C4-2B (cell line): Measurements from ENCODE around the gene BTBD1.

ENCODE experiments used
- CTCF ChIP-seq: fragments of 450-650 bp; conservative IDR thresholded peaks from 2 replicates; pipeline ENCODE4 v1.5.1; 2017; ENCODE audit warnings: mild to moderate bottlenecking
- ZFX ChIP-seq: fragments of 450-650 bp; IDR thresholded peaks from 2 replicates; pipeline ENCODE4 v1.6.1; 2017

DNA sequence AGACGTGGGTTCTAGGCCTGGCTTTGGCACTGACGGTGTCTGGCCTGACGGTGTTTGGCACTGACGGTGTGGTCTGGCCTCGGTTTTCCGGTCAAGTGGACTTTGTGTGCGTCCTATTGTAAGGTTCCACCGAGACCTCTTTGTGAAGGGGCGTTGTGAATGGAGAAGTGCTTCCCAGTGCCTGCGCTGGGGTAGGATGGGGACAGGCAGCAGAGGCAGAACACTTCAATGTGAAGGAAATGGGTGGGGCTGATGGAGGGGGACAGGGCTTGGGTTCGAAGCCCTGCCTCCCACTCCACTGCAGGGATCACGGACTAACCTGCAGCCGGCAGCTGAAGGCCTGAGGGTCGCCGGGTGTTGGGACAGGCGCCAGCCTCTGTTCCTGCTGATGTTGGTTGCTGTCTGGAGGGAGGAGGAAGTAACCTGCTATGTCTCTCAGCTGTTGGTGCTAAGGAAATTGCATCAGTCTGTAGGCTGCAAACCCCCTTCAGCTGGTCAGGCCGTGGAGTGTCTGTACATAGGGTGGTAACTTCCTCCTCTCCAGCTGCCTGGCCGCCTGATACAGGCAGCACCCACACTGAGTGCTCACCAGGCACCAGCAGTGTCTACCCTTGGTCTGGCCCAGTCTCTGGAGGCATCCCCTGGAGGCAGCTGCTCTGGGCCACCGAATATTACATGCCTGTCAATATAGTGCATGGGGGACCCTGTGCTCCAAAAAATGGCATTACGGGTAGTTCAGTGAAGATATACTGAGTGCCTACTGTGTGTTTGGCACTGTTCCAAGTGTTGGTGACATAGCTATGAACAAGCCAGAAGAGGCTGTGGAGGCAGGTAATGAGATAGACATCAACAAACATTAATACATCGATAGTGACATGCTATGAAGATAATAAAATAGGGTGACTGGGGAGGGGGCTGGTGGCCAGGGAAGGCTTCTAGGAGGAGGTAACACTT lies 41.5 kb upstream of the BTBD1 start:
- TF ChIP-seq CTCF (no peak), ZFX (no peak)
